ENCODE data around the gene IFIT1. TPM values are rescaled to one million over a fixed set of nuclear protein-coding genes. Genes with fewer than 3 reads are reported as not detected.

IFIT1 gene
- total RNA-seq, 1 donor from 2014 or later, result 6.0 TPM

- DNase-seq (ENCODE audit: extremely low spot score, unreplicated experiment), result no peak
- no peaks in the 10 kb centered on the region for H3K36me3 Mint-ChIP-seq
- no peaks in the 10 kb centered on the region for H3K4me1 Mint-ChIP-seq (ENCODE audit: unreplicated experiment)
- H3K27me3 Mint-ChIP-seq, result no peaks in the 10 kb centered on the region
- no peaks in the 10 kb centered on the region for H3K9me3 Mint-ChIP-seq
- TF ChIP-seq CTCF (conservative IDR thresholded peaks at IDR 0.05), result no peak
- no peak overlapping the region for H3K27ac Mint-ChIP-seq
- no peak overlapping the region for H3K4me3 Mint-ChIP-seq
Measured at GRCh38 chr10:89454561-89455347, 62.3 kb downstream of the IFIT1 start.

Other genes with a start within 250 kb of the IFIT1 start
- gene CH25H, start 185.3 kb upstream of the IFIT1 start, total RNA-seq (ENCODE audit: low replicate concordance), result 0.43 and 0.70 TPM in 2 replicates
- gene LIPA, start 140.8 kb upstream of the IFIT1 start, total RNA-seq (ENCODE audit: low replicate concordance), result 26.9 and 46.4 TPM in 2 replicates
- 1.3 and 1.4 TPM in 2 replicates for gene IFIT2, start 90.6 kb upstream of the IFIT1 start, total RNA-seq (ENCODE audit: low replicate concordance)
- gene IFIT3, start 64.6 kb upstream of the IFIT1 start, total RNA-seq (ENCODE audit: low replicate concordance), result 4.9 and 9.4 TPM in 2 replicates
- not detected in 2 replicates for gene IFIT1B, start 14.6 kb upstream of the IFIT1 start, total RNA-seq (ENCODE audit: low replicate concordance)
- gene IFIT5, start 21.9 kb downstream of the IFIT1 start, total RNA-seq (ENCODE audit: low replicate concordance), result 9.4 and 11.0 TPM in 2 replicates
- gene SLC16A12, start 143.0 kb downstream of the IFIT1 start, total RNA-seq (ENCODE audit: low replicate concordance), result 3.7 and 7.8 TPM in 2 replicates

Data from type B pancreatic cell (in vitro differentiated cells).